DND-41 (cell line): ENCODE measurements around the gene BTBD16.

ENCODE experiments used
- ATAC-seq: fragments of 200-7000 bp; cut with Tn5 transposase; 3 replicates; pipeline ENCODE4 v1.9.1; 2021; ENCODE audit warnings: low read depth; ENCODE audit not compliant: insufficient read depth
- DNase-seq: peaks from one replicate; pipeline ENCODE4 v3.0.0-alpha.2; 2020
- H2AFZ ChIP-seq: 2 replicates; pipeline ENCODE4 v1.6.0; 2012; ENCODE audit warnings: low read depth, low read length
- H3K27ac ChIP-seq: 2 replicates; pipeline ENCODE4 v1.5.1; 2012; ENCODE audit warnings: low read length, inconsistent platforms
- H3K27me3 ChIP-seq: fragments of 200-600 bp; sonication (generic); 2 replicates; pipeline ENCODE4 v1.6.0; 2012; ENCODE audit warnings: low read length, mild to moderate bottlenecking, inconsistent platforms; ENCODE audit not compliant: insufficient read depth, poor library complexity
- H3K36me3 ChIP-seq: 2 replicates; pipeline ENCODE4 v1.5.1; 2012; ENCODE audit warnings: low read length, inconsistent platforms; ENCODE audit not compliant: insufficient read depth
- H3K4me1 ChIP-seq: 2 replicates; pipeline ENCODE4 v1.5.1; 2012; ENCODE audit warnings: mild to moderate bottlenecking, low read length; ENCODE audit not compliant: insufficient read depth
- H3K4me2 ChIP-seq: 2 replicates; pipeline ENCODE4 v1.6.0; 2012; ENCODE audit warnings: mild to moderate bottlenecking, moderate library complexity, low read length, inconsistent platforms; ENCODE audit not compliant: insufficient read depth
- H3K4me3 ChIP-seq, 2 experiments: fragments of 200-600 bp in 1 of 2; shearing (Covaris generic) in 1 of 2; 2 replicates each; pipeline ENCODE4 v1.5.1; 2012 to 2016; ENCODE audit warnings: inconsistent platforms in 2 of 2, low read length in 2 of 2, mild to moderate bottlenecking in 2 of 2, low read depth in 1 of 2, moderate library complexity in 1 of 2
- H3K79me2 ChIP-seq: 2 replicates; pipeline ENCODE4 v1.6.0; 2012; ENCODE audit warnings: low read length, inconsistent platforms; ENCODE audit not compliant: insufficient read depth
- H3K9ac ChIP-seq: 2 replicates; pipeline ENCODE4 v1.6.0; 2012; ENCODE audit warnings: low read depth, mild to moderate bottlenecking, inconsistent platforms, low read length, moderate library complexity
- H3K9me3 ChIP-seq: 2 replicates; pipeline ENCODE4 v1.5.1; 2012; ENCODE audit warnings: low read length, moderate library complexity, mild to moderate bottlenecking, inconsistent platforms; ENCODE audit not compliant: insufficient read depth, severe bottlenecking
- H4K20me1 ChIP-seq: 2 replicates; pipeline ENCODE4 v1.6.0; 2012; ENCODE audit warnings: low read length; ENCODE audit not compliant: insufficient read depth
- CTCF ChIP-seq: IDR thresholded peaks from 2 replicates; pipeline ENCODE4 v1.5.1; 2012; ENCODE audit warnings: borderline replicate concordance, low read length, moderate library complexity, mild to moderate bottlenecking; ENCODE audit not compliant: poor library complexity, severe bottlenecking; ENCODE audit errors: extremely low read depth
- EZH2 ChIP-seq: IDR thresholded peaks from 3 replicates; pipeline ENCODE4 v1.6.1; 2012; ENCODE audit warnings: borderline replicate concordance, low read depth, mild to moderate bottlenecking, moderate library complexity, low read length, inconsistent platforms; ENCODE audit not compliant: severe bottlenecking

The BTBD16 gene

GRCh38 chr10:122301055-122301810 is 30.1 kb downstream of the BTBD16 start:
- no peaks in the 10 kb centered on the region for H3K79me2 ChIP-seq
- no peak for ATAC-seq
- H3K36me3 ChIP-seq, result no peaks in the 10 kb centered on the region
- DNase-seq, result no peak
- H3K27me3 ChIP-seq, result no peaks in the 10 kb centered on the region
- no peak overlapping the region for H3K4me2 ChIP-seq
- H2AFZ ChIP-seq, result no peak overlapping the region
- no peak overlapping the region for H3K4me3 ChIP-seq
- no peak overlapping the region for H3K9ac ChIP-seq
- H3K9me3 ChIP-seq, result no peaks in the 10 kb centered on the region
- no peak overlapping the region for H3K27ac ChIP-seq
- TF ChIP-seq CTCF (no peak), EZH2 (no peak)
- H3K4me1 ChIP-seq, result 0 out of 2 replicates have a peak, but pooled peaks cover 3% of the 10 kb centered on the region
- no peaks in the 10 kb centered on the region for H4K20me1 ChIP-seq

- no peak for ATAC-seq
- Histone ChIP-seq H3K27ac (no peak overlapping the region), H4K20me1 (no peaks in the 10 kb centered on the region), H3K9ac (no peak overlapping the region), H3K4me1 (0 out of 2 replicates have a peak, but pooled peaks cover 3% of the 10 kb centered on the region), H3K4me2 (no peak overlapping the region), H3K9me3 (no peaks in the 10 kb centered on the region), H3K27me3 (no peaks in the 10 kb centered on the region), H3K36me3 (no peaks in the 10 kb centered on the region), H2AFZ (no peak overlapping the region), H3K79me2 (no peaks in the 10 kb centered on the region), H3K4me3 (no peak overlapping the region)
- no peak for TF ChIP-seq EZH2
- no peak for TF ChIP-seq CTCF
- DNase-seq, result no peak
Observed at GRCh38 chr10:122301811-122302115, 30.7 kb downstream of the BTBD16 start.

DNA sequence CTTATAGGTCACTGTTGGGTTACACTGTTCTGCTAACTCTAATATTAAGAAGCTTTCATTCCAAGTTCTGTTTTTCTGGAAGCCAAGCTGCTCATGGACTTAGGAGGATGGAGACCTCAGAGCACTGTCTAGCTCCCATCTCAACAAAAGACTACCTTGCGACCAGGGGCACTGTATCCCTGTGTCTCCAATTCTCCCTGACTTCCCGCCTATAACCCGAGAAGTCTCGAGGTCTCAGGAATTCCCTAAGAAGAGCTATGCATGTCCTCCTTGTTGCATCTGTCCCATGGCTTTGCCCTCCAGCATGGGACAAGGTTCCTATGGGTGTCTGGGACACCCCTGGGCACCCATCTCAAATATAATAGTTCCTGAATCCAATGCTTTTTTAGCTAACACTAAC is 31.2 kb downstream of the BTBD16 start:
- H3K9ac ChIP-seq, result no peak overlapping the region
- TF ChIP-seq EZH2 (no peak), CTCF (no peak)
- peaks cover under 1% of the 10 kb centered on the region for H3K27me3 ChIP-seq
- H4K20me1 ChIP-seq, result no peaks in the 10 kb centered on the region
- H3K4me2 ChIP-seq, result no peak overlapping the region
- H3K79me2 ChIP-seq, result no peaks in the 10 kb centered on the region
- ATAC-seq, result no peak
- H3K9me3 ChIP-seq, result no peaks in the 10 kb centered on the region
- H3K36me3 ChIP-seq, result no peaks in the 10 kb centered on the region
- H3K27ac ChIP-seq, result no peak overlapping the region
- no peak for DNase-seq
- no peak overlapping the region for H3K4me3 ChIP-seq
- H2AFZ ChIP-seq, result no peak overlapping the region
- 0 out of 2 replicates have a peak, but pooled peaks cover 3% of the 10 kb centered on the region for H3K4me1 ChIP-seq
